ENCODE results near the gene TCEAL8.

The TCEAL8 gene, protein sequence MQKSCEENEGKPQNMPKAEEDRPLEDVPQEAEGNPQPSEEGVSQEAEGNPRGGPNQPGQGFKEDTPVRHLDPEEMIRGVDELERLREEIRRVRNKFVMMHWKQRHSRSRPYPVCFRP

DNA sequence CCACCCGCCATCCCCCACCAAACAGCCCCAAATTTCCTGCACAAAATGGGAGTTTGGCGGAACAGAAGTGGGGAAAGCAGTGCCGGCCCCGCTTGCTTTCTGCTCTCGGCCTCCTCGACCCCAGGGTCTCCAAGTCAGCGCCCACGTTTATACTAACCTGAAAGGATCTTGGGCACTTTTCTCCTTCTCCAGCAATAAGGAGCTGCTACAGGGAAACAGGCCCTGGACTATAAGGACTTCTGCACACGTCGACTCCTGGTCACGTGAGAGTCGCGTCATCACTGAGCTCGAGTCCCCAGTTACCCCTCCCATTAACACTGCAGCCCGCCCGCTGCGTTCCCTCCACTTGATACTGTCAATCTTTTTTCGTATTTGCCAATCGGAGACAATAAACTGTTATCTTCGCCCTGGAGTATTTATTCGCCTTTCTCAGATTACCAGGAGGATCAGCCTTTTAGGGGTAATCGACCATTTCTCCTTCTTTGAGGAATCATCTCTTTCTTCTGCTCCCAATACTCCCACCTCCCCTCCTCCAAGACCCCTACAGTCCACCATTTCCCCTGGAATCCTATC lies at the start of gene TCEAL8:
TCEAL8 (minus strand) TSS at position 235 of the 573 bp plus-strand sequence. CDS start 1,176 bp downstream, outside the sequence.
- Mint-ChIP-seq H3K27ac (peak within 1 kb of the TSS; percentile 90), H3K4me3 (peak within 1 kb of the TSS; percentile 97), H3K36me3 (ENCODE audit: low read depth) (peaks cover 29% of the 10 kb centered on the region)

DNA sequence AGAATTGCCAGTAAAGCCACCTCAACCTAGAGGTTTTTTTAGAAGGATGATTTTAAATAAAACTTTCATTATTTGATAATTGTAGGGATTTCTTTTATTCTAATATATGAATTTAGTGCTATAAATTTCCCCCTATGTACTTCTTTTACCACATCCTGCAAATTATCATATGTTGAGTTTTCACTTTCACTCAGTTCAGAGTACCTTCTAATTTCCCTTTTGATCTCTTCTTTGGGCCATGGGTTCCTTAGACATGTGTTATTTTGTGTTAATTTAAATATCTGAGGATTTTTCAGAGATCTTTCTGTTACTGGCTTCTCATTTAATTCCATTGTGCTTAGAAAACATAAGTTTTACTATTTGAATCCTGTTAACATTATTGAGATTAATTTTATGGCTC lies 49.8 kb upstream of the TCEAL8 start:
- Mint-ChIP-seq H3K27ac (no peak overlapping the region), H3K4me3 (no peak overlapping the region), H3K27me3 (peaks cover 2% of the 10 kb centered on the region), H3K4me1 (ENCODE audit: low read depth) (no peaks in the 10 kb centered on the region), H3K36me3 (ENCODE audit: low read depth) (no peaks in the 10 kb centered on the region), H3K9me3 (no peaks in the 10 kb centered on the region)
- intact Hi-C loops (cut with micrococcal nuclease): no loop called here

More for the DNA sequence above, at the start of gene TCEAL8:
- no peaks in the 10 kb centered on the region for H3K27me3 Mint-ChIP-seq
- H3K4me1 Mint-ChIP-seq (ENCODE audit: low read depth): peaks cover 24% of the 10 kb centered on the region
- intact Hi-C loops (cut with micrococcal nuclease): loop anchor here (10.0 kb wide), 1 partner anchor 300 kb away; no protein-coding TSS in a partner anchor
- H3K9me3 Mint-ChIP-seq: no peaks in the 10 kb centered on the region

DNA sequence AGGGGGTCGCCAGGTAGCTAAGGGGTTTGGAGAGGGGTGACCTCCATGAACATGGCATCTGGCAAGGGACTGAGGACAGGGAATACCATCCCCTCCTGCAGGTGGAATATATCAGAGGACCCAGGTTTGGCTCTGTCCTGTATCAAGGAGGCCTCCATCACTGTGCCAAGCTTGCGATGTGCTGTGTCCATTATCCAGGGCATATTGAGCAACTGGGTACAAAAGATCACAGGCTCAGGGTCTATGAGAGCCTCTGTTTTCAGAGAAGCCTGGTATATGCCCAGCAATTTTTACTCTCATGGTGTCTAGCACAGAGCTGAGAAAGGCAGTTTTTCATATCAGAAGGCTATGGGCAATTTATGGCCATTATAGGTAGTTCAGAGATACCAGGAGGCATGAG lies 38.2 kb upstream of the TCEAL8 start:
- no peaks in the 10 kb centered on the region for H3K36me3 Mint-ChIP-seq (ENCODE audit: low read depth)
- H3K4me3 Mint-ChIP-seq: no peak overlapping the region
- H3K4me1 Mint-ChIP-seq (ENCODE audit: low read depth): no peaks in the 10 kb centered on the region
- no peaks in the 10 kb centered on the region for H3K9me3 Mint-ChIP-seq
- intact Hi-C loops (cut with micrococcal nuclease): no loop called here
- H3K27ac Mint-ChIP-seq: no peak overlapping the region
- H3K27me3 Mint-ChIP-seq: no peaks in the 10 kb centered on the region

DNA sequence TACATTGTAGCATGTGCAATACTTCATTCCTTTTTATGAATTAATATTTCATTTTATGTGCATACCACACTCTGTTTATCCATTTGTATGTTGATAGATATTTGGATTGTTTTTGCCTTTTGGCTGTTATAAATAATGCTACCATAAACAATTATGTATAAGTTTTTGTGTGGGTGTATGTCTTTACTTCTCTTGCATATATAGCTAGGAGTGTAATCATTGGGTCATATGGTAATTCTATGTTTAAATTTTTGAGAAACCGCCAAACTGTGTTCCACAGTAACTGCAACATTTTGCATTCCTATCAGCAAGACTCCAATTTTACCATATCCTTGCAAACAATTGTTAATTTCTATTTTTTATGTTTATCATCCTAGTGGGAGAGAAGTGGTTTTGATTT lies 24.7 kb upstream of the TCEAL8 start:
- H3K27ac Mint-ChIP-seq: no peak overlapping the region
- no peak overlapping the region for H3K4me3 Mint-ChIP-seq
- intact Hi-C loops (cut with micrococcal nuclease): no loop called here
- no peaks in the 10 kb centered on the region for H3K36me3 Mint-ChIP-seq (ENCODE audit: low read depth)
- H3K4me1 Mint-ChIP-seq (ENCODE audit: low read depth): peaks cover 14% of the 10 kb centered on the region
- peaks cover 23% of the 10 kb centered on the region for H3K27me3 Mint-ChIP-seq
- H3K9me3 Mint-ChIP-seq: no peaks in the 10 kb centered on the region

DNA sequence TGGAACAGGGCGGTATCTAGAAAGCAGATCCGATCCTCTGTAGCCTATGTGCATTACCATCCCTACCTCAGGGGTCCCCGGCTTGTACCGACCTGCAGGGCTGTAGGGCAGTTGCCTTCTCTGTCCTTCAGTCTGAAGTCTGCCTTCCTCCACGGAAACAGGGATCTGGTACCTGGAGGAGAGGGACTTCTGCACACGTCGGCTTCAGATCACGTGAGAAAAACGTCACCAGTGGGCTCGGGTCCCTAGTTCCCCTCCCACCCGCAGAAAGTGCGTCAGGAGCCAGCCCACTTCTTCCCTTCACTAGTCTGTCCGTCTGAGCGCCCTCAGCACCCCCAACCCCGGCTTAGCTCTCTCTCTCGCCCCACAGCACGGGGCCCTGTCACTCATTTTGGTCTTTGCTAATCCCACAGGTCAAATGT lies 21.6 kb upstream of the TCEAL8 start, which contains the start of gene TCEAL5:
TCEAL5 (minus strand) TSS at position 170 of the 422 bp plus-strand sequence. CDS start 2,187 bp downstream, outside the sequence.
- Mint-ChIP-seq H3K4me1 (ENCODE audit: low read depth) (peaks cover 14% of the 10 kb centered on the region), H3K27me3 (peaks cover 26% of the 10 kb centered on the region), H3K36me3 (ENCODE audit: low read depth) (no peaks in the 10 kb centered on the region), H3K4me3 (no peak within 1 kb of the TSS), H3K27ac (no peak within 1 kb of the TSS), H3K9me3 (no peaks in the 10 kb centered on the region)
- intact Hi-C loops (cut with micrococcal nuclease): no loop called here

DNA sequence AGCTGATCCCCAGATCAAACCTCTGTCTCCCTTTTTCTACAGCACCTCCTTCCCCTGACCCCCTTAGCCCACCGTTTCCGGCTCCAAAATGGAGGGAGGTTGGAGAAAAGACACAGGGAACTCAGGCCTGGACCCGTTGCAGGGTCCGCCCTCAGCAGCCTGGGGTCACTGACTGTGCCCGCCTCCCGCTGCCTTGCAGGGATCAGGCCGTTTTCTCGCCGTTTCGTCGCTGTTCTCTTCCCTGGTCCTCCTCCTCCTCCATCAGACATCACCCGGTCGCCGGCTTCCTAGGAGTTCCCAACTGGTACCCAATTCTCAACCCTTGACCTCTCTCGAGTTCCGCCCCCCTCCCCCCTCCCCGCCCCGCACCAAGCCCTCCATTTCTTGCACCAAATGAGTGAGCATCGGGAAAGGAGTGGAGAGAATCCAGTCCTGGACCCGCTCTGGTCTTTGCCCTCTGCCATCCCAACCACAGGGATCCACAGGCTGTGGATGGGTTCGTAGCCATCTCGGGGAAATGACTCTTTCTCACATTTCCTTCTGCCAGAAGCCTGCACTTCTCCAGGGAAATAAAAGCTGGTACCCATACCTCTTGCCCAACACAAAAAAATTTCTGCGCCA lies 21.1 kb upstream of the TCEAL8 start:
- Mint-ChIP-seq H3K36me3 (ENCODE audit: low read depth) (no peaks in the 10 kb centered on the region), H3K4me1 (ENCODE audit: low read depth) (peaks cover 14% of the 10 kb centered on the region), H3K4me3 (no peak overlapping the region), H3K27me3 (peaks cover 26% of the 10 kb centered on the region), H3K9me3 (no peaks in the 10 kb centered on the region), H3K27ac (no peak overlapping the region)
- intact Hi-C loops (cut with micrococcal nuclease): no loop called here

DNA sequence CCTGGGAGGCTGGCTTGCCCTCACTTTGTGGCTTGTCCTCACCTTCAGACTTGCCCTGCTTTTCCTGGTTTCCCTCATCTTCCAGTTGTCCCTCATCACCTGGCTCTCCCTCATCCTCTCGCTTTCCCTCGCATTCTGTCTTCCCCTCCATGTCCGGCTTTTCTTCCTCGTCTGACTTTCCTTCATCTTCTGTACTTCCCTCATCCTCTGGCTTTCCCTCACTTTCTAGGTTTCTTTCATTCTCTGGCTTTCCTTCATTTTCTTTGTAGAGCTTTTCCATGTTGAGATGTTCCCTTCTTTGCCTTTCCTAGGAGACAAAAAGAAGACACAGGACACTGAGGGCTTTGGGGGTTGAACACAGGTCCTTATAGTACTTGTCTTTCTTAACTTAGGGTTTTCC lies 19.3 kb upstream of the TCEAL8 start:
- Mint-ChIP-seq H3K4me1 (ENCODE audit: low read depth) (peaks cover 14% of the 10 kb centered on the region), H3K4me3 (no peak overlapping the region), H3K27me3 (peaks cover 25% of the 10 kb centered on the region), H3K36me3 (ENCODE audit: low read depth) (no peaks in the 10 kb centered on the region), H3K9me3 (no peaks in the 10 kb centered on the region), H3K27ac (no peak overlapping the region)
- intact Hi-C loops (cut with micrococcal nuclease): no loop called here

DNA sequence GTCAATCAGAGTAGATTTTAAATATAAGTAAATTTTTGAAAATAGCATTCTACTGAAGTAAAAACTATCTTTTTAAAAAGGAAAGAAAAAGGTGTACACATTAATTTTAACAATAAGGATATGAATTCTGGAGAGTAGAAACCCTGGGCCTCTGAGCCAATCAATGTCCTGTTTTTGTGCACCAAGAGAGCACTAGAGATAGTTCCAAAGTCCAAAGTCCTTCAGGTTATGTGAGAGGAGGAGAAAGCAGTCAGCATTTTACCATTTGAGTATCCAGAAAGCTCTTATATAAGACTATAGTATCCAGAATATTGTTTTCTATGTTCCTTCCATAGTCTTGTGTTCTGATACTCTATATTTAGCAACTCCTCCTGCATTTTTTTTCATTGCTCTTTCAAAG lies 3.3 kb upstream of the TCEAL8 start:
- H3K36me3 Mint-ChIP-seq (ENCODE audit: low read depth): peaks cover 18% of the 10 kb centered on the region
- peaks cover 2% of the 10 kb centered on the region for H3K27me3 Mint-ChIP-seq
- no peak overlapping the region for H3K27ac Mint-ChIP-seq
- intact Hi-C loops (cut with micrococcal nuclease): loop anchor here (10.0 kb wide), 1 partner anchor 303 kb away; no protein-coding TSS in a partner anchor
- H3K9me3 Mint-ChIP-seq: no peaks in the 10 kb centered on the region
- no peak overlapping the region for H3K4me3 Mint-ChIP-seq
- H3K4me1 Mint-ChIP-seq (ENCODE audit: low read depth): peaks cover 24% of the 10 kb centered on the region

DNA sequence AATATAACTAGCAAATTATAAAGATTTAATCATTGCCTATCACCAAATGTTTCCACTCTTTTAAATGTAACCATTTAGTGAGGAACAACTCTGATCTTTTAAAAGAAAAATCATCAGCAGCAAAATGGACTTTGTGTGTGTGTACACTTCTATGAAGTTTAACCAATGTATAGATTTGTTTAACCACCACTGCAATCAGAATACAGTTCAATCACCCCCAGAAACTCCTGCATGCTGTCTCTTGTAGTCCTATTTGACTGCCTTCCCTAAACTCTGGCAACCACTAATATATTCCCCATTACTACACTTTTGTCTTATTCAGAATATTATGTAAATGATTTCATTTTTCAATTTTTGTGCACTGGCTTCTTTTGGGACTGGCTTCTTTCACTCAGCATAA lies 1.7 kb upstream of the TCEAL8 start:
- Mint-ChIP-seq H3K36me3 (ENCODE audit: low read depth) (peaks cover 29% of the 10 kb centered on the region), H3K27me3 (no peaks in the 10 kb centered on the region), H3K27ac (no peak overlapping the region), H3K9me3 (no peaks in the 10 kb centered on the region), H3K4me1 (ENCODE audit: low read depth) (peaks cover 24% of the 10 kb centered on the region), H3K4me3 (no peak overlapping the region)
- intact Hi-C loops (cut with micrococcal nuclease): loop anchor here (10.0 kb wide), 1 partner anchor 302 kb away; no protein-coding TSS in a partner anchor

DNA sequence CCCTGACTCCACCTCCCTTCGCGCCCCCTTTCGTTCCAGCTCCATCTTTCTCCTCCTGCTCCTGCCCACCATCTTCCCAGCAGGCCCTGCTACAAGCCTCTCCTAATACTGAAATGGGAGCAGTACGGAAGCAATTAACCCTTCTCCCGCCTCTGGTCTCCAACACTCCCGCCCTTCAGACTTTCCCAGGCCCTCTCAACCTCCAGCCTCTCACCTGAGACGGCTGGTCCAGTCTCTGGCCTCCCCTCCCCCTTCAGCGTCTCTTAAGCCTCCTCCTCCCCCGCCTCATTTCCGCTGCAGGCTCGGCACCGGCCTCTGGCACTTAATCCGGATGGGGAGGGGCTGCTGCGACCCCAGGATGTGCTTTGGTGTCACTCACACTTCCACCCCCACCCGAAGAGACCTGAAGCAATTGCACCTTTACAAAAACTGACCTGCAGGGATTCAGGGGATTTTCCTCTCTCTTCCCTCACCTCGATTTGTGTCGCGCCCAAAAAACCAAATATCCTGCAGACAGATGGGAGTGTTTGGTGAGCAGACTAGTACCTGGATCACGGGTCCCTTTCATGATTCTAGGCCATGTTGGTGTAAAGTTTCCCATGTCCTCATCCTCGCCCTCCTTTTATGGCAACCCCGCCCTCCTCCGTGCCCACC lies 657 bp downstream of the TCEAL8 start:
- Mint-ChIP-seq H3K4me3 (peak overlapping the region; percentile 97), H3K9me3 (no peaks in the 10 kb centered on the region), H3K36me3 (ENCODE audit: low read depth) (peaks cover 29% of the 10 kb centered on the region), H3K27me3 (no peaks in the 10 kb centered on the region), H3K4me1 (ENCODE audit: low read depth) (peaks cover 24% of the 10 kb centered on the region), H3K27ac (peak overlapping the region; percentile 90)
- intact Hi-C loops (cut with micrococcal nuclease): loop anchor here (10.0 kb wide), 1 partner anchor 299 kb away; no protein-coding TSS in a partner anchor

DNA sequence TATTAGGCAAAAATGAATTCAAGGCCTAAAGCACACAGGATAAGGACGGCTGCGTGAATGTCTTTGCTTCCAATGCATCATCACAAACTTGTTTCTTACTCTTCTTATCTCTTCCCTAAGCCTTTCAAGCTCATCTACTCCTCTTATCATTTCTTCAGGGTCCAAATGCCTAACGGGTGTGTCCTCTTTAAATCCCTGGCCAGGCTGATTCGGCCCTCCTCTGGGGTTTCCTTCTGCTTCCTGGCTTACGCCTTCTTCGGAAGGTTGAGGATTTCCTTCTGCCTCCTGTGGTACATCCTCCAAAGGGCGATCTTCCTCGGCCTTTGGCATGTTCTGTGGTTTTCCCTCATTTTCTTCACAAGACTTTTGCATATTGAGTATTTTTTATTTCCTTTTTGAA lies 1.3 kb downstream of the TCEAL8 start:
- H3K9me3 Mint-ChIP-seq: no peaks in the 10 kb centered on the region
- peaks cover 29% of the 10 kb centered on the region for H3K36me3 Mint-ChIP-seq (ENCODE audit: low read depth)
- H3K4me3 Mint-ChIP-seq: peak overlapping the region; percentile 97
- peaks cover 24% of the 10 kb centered on the region for H3K4me1 Mint-ChIP-seq (ENCODE audit: low read depth)
- no peaks in the 10 kb centered on the region for H3K27me3 Mint-ChIP-seq
- peak overlapping the region; percentile 90 for H3K27ac Mint-ChIP-seq
- intact Hi-C loops (cut with micrococcal nuclease): loop anchor here (10.0 kb wide), 1 partner anchor 299 kb away; no protein-coding TSS in a partner anchor

DNA sequence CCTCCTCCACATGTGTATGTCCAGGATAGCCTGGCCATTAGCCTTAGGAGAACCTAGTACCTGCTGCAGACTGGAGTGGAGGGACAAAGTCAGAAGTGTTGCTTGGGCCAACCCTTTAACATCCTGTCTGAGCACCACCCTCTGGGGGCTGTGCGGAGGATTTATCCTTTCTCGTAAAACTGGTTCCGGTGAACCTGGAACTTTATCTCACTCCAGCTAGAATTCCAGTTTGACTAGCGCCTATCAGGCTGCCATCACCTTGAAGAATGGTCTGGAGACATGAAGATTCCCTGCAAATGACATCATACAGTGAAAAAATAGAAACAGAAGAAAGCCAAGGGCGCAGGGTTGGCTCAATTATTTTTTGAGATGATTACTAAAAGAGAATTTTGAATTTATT lies 4.0 kb downstream of the TCEAL8 start:
- no peak overlapping the region for H3K4me3 Mint-ChIP-seq
- H3K9me3 Mint-ChIP-seq: no peaks in the 10 kb centered on the region
- H3K27ac Mint-ChIP-seq: no peak overlapping the region
- intact Hi-C loops (cut with micrococcal nuclease): loop anchor here (10.0 kb wide), 1 partner anchor 296 kb away; no protein-coding TSS in a partner anchor
- no peaks in the 10 kb centered on the region for H3K27me3 Mint-ChIP-seq
- H3K4me1 Mint-ChIP-seq (ENCODE audit: low read depth): peaks cover 19% of the 10 kb centered on the region
- H3K36me3 Mint-ChIP-seq (ENCODE audit: low read depth): peaks cover 29% of the 10 kb centered on the region

DNA sequence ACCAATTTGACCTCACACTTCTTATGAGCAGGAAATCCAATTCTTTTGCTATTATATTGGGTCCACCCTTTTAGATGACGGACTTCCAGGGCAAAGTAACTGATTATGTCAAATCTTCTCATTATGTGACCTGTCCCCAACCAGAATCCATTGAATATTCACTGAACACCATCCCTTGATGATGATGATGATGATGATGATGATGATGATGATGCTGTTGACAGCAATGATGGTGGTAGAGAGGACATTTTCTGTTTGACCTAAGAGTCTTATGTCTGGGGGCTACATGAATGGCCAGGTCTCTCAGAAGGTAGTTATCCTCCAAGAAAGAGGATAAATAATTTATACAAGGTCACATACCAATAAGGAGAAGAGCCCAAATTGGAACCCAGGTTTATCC lies 5.2 kb downstream of the TCEAL8 start:
- Mint-ChIP-seq H3K27me3 (no peaks in the 10 kb centered on the region), H3K4me1 (ENCODE audit: low read depth) (peaks cover 15% of the 10 kb centered on the region), H3K9me3 (no peaks in the 10 kb centered on the region), H3K36me3 (ENCODE audit: low read depth) (peaks cover 26% of the 10 kb centered on the region), H3K27ac (no peak overlapping the region), H3K4me3 (no peak overlapping the region)
- intact Hi-C loops (cut with micrococcal nuclease): loop anchor here (10.0 kb wide), 1 partner anchor 295 kb away; no protein-coding TSS in a partner anchor

DNA sequence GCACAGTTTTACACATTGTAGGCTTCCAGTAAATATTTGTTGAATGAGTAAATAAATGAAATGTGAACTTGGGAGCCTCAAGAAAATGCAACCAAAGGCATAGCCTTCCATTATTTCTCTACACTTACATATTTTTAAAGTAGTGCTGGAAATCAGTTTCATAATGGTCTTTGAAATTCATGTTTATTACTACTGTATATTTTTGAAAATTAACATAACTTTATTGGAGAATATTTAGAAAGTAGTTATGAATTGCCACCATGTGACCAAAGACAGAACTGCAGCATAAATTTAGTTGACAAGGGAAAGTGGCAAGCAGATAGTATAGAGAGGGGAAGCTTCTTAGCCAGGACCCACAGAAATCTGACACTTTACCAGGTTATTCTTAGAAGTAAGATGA lies 6.4 kb downstream of the TCEAL8 start:
- H3K27me3 Mint-ChIP-seq: no peaks in the 10 kb centered on the region
- no peak overlapping the region for H3K4me3 Mint-ChIP-seq

More for the DNA sequence above, 6.4 kb downstream of the TCEAL8 start:
- Mint-ChIP-seq H3K36me3 (ENCODE audit: low read depth) (peaks cover 14% of the 10 kb centered on the region), H3K27ac (no peak overlapping the region), H3K4me1 (ENCODE audit: low read depth) (peaks cover 3% of the 10 kb centered on the region), H3K9me3 (no peaks in the 10 kb centered on the region)
- intact Hi-C loops (cut with micrococcal nuclease): loop anchor here (1.0 kb wide), 1 partner anchor 37 kb away; no protein-coding TSS in a partner anchor

Data from dendritic cell treated with granulocyte-macrophage colony-stimulating factor and Interleukin-4, amounts not matched to agents 40 ng/mL and 50 ng/mL, for 4 days (primary cell).